K562 (cell line): Measurements from ENCODE around the gene CD40. TPM values are rescaled to one million over a fixed set of nuclear protein-coding genes. Genes with fewer than 3 reads are reported as not detected.

Experiments
- ATAC-seq: fragments of 200-7000 bp; cut with Tn5 transposase; 3 replicates; pipeline ENCODE4 v1.9.1; 2020; ENCODE audit warnings: moderate library complexity
- BruUV-seq: library from RNA; stranded (reverse); fragments of 400-500 nt; replicated peaks from 2 replicates; lab custom pipeline; 2021; lab: Mats Ljungman, UMichigan
- CTCF ChIA-PET: fragments of 300-600 bp; formaldehyde crosslinking; extraction: SDS; loops from one replicate; lab custom pipeline; 2021; ENCODE audit warnings: low intra/inter-chr PET ratio; lab: Yijun Ruan, JAX
- POLR2A ChIA-PET: fragments of 300-600, 350-650 bp; sonication (Branson Sonifier 250); formaldehyde crosslinking; extraction: SDS; loops from one replicate; lab custom pipeline; 2021; ENCODE audit warnings: antibody characterized with exemption, inconsistent platforms; lab: Yijun Ruan, JAX
- DNase-seq, 4 experiments: peaks; one replicate each; pipeline versions ENCODE4 v3.0.0 to v3.0.0-alpha.2; 2011 to 2018; ENCODE audit warnings: low spot score in 3 of 4, mixed read lengths in 3 of 4; ENCODE audit errors: extremely low read depth in 1 of 4
- FAIRE-seq: peaks from 2 replicates; lab custom pipeline; 2011; peaks lifted over from hg19 to GRCh38; lab: Jason Lieb, UNC
- H2AFZ ChIP-seq: 2 replicates; pipeline ENCODE4 v1.6.0; 2011; ENCODE audit warnings: low read depth, low read length, control low read depth, inconsistent platforms
- H3K27ac ChIP-seq: fragments of 200-600 bp; 3 replicates; pipeline ENCODE4 v1.8.0; 2011; ENCODE audit warnings: low read depth, mild to moderate bottlenecking, control low read depth, inconsistent platforms, low read length, moderate library complexity, mixed read lengths; ENCODE audit errors: extremely low read depth
- H3K27me3 ChIP-seq, 2 experiments: fragments of 300-600 bp in 1 of 2; 2 replicates in 1 of 2; 3 replicates in 1 of 2; pipeline versions ENCODE4 v1.6.0 to v1.8.0; 2011; ENCODE audit warnings: inconsistent platforms in 2 of 2, low read length in 2 of 2, mild to moderate bottlenecking in 1 of 2, mixed read lengths in 1 of 2, moderate library complexity in 1 of 2; ENCODE audit not compliant: control insufficient read depth in 2 of 2, insufficient read depth in 2 of 2
- H3K36me3 ChIP-seq: fragments of 300-600 bp; 3 replicates; pipeline ENCODE4 v1.8.0; 2011; ENCODE audit warnings: mild to moderate bottlenecking, low read length, inconsistent platforms; ENCODE audit not compliant: control insufficient read depth, insufficient read depth
- H3K4me1 ChIP-seq, 2 experiments: fragments of 200-600 bp in 1 of 2; replicated peaks in 1 of 2; 2 replicates in 1 of 2; 3 replicates in 1 of 2; pipeline versions ENCODE4 v1.5.1 to v1.8.0; 2011; ENCODE audit warnings: inconsistent platforms in 2 of 2, low read length in 2 of 2, mild to moderate bottlenecking in 1 of 2, mixed read lengths in 1 of 2, moderate library complexity in 1 of 2; ENCODE audit not compliant: control insufficient read depth in 2 of 2, insufficient read depth in 2 of 2
- H3K4me2 ChIP-seq: 2 replicates; pipeline ENCODE4 v1.6.1; 2011; ENCODE audit warnings: low read length, control low read depth, inconsistent platforms, mixed read lengths; ENCODE audit not compliant: insufficient read depth
- H3K4me3 ChIP-seq: fragments of 200-600 bp; sonication (generic), shearing (Covaris generic); 2 replicates; pipeline ENCODE4 v1.5.1; 2016; ENCODE audit warnings: control low read depth, inconsistent platforms
- H3K79me2 ChIP-seq: fragments of 200-600 bp; 3 replicates; pipeline ENCODE4 v1.8.0; 2011; ENCODE audit warnings: low read length, inconsistent platforms; ENCODE audit not compliant: control insufficient read depth, insufficient read depth
- H3K9ac ChIP-seq, 2 experiments: 2 replicates each; pipeline versions ENCODE4 v1.6.0 to v1.6.1; 2011; ENCODE audit warnings: low read depth in 2 of 2, low read length in 2 of 2, control low read depth in 1 of 2, inconsistent platforms in 1 of 2, mild to moderate bottlenecking in 1 of 2, mixed read lengths in 1 of 2; ENCODE audit not compliant: insufficient read depth in 1 of 2
- H3K9me1 ChIP-seq: one replicate; pipeline ENCODE4 v1.6.0; 2011; ENCODE audit warnings: inconsistent platforms, mild to moderate bottlenecking, low read length, moderate library complexity; ENCODE audit not compliant: control insufficient read depth, insufficient read depth
- H3K9me3 ChIP-seq: replicated peaks from 2 replicates; pipeline ENCODE4 v1.5.1; 2011; ENCODE audit warnings: low read depth, low read length, inconsistent platforms; ENCODE audit not compliant: control insufficient read depth, insufficient read depth
- H4K20me1 ChIP-seq: replicated peaks from 2 replicates; pipeline ENCODE4 v1.6.1; 2011; ENCODE audit warnings: low read length, inconsistent platforms, mixed read lengths; ENCODE audit not compliant: control insufficient read depth, insufficient read depth
- BCOR ChIP-seq: fragments of 450-650 bp; IDR thresholded peaks from 2 replicates; pipeline ENCODE4 v1.6.1; 2016
- SETDB1 ChIP-seq: IDR thresholded peaks from one replicate; pipeline ENCODE4 v1.6.1; 2012; ENCODE audit warnings: low read length, control low read depth, inconsistent platforms
- ZNF121 ChIP-seq: sonication (generic); formaldehyde crosslinking; conservative IDR thresholded peaks from 2 replicates; pipeline ENCODE4 v1.8.0; 2022; ENCODE audit warnings: missing genetic modification reagents
- ZNF551 ChIP-seq: fragments of 250-450 bp; sonication (Bioruptor Pico); IDR thresholded peaks from 2 replicates; pipeline ENCODE4 v1.5.0; 2021; ENCODE audit warnings: mild to moderate bottlenecking, moderate library complexity
- WGBS: fragments of 100-300 bp; shearing (Covaris generic); methylation state at CpG from one replicate; pipeline ENCODE4 v1.1.6; 2016; ENCODE audit warnings: low coverage, mixed read lengths; ENCODE audit not compliant: insufficient coverage; ENCODE audit errors: missing lambda C conversion rate; 5-methylcytosine and 5-hydroxymethylcytosine counted together
- in situ Hi-C: fragments of 300-500 bp; cut with MboI; formaldehyde crosslinking; loops from 4 replicates; pipeline ENCODE4 v1.15.0; 2018; ENCODE audit warnings: inconsistent platforms, mixed read lengths
- intact Hi-C: fragments of 100-400 bp; cut with micrococcal nuclease; formaldehyde crosslinking; loops from 2 replicates; pipeline ENCODE4 v1.14.2; 2022
- polyA plus RNA-seq, 8 experiments: library from polyadenylated mRNA; depleted of rRNA in 4 of 8; stranded (reverse) in 5 of 8; unstranded in 3 of 8; fragments of >200 nt; fragmentation: Nextera tagmentation in 2 of 8; fragmentation: Illumina TruSeq in 1 of 8; extraction: Ambion mirVana in 2 of 8; extraction: Trizol in 1 of 8; gene quantifications; 2 replicates each; pipeline versions ENCODE4 v1.2.1 to v1.2.3, GENCODE V29; 2011 to 2014; ENCODE audit warnings: inconsistent platforms in 1 of 8, missing spikeins in 1 of 8
- total RNA-seq, 7 experiments: library from RNA; depleted of rRNA in 6 of 7; stranded (reverse); fragments of >200 nt in 6 of 7; fragmentation: Illumina TruSeq in 2 of 7; extraction: Trizol in 2 of 7; gene quantifications; 2 replicates each; pipeline versions ENCODE4 v1.2.1 to v1.2.3, GENCODE V29; 2011 to 2021; ENCODE audit warnings: low replicate concordance in 1 of 7
- TF ChIP-seq, protein P1 (sequence below): fragments of 450-650 bp; IDR thresholded peaks from 2 replicates; pipeline ENCODE4 v1.7.1; 2018; ENCODE audit warnings: mild to moderate bottlenecking, low read depth; ENCODE audit not compliant: partially characterized antibody
- TF ChIP-seq, protein P2 (sequence below): fragments of 450-650 bp; conservative IDR thresholded peaks from 2 replicates; pipeline ENCODE4 v1.6.1; 2016; ENCODE audit warnings: missing genetic modification characterization, low read depth, mild to moderate bottlenecking, missing compliant biosample characterization, moderate library complexity
- TF ChIP-seq, protein P3 (sequence below): fragments of 250-450 bp; sonication (Bioruptor Pico); IDR thresholded peaks from 2 replicates; pipeline ENCODE4 v1.8.0; 2022; ENCODE audit warnings: moderate library complexity, mild to moderate bottlenecking, inconsistent platforms

CD40 gene
- total and polyA plus RNA-seq, 9 of the 15 experiments (the other 6 are each of a cell fraction or from before 2014, with no cell fraction given) = 0.76 to 3.7 (median 1.6) TPM

DNA sequence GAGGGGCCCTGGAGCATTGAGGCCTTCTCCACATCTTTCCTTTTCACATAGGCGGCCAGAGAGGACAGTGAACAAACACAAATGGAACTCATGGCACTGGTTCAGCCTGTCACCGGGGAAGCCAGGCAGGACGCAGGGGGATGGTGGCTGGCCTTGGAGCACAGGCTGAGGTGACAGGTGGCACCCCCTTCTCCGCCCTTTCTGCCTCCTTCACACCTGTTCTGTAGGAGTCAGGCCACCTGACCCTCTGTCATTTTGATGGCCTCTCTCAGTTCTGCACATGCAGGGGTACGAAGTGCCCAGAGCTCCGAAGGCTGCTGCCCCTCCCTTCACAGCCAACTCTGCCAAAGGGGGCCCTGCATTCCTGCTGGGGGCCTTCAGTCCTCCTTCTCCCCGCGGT, 60.8 kb downstream of the CD40 start:
- no peak overlapping the region for H2AFZ ChIP-seq
- H3K27ac ChIP-seq = no peak overlapping the region
- no peak overlapping the region for H3K9ac ChIP-seq
- peaks cover 14 to 65% of the 10 kb centered on the region in 2 experiments for H3K27me3 ChIP-seq
- ChIA-PET CTCF (no interaction called here), POLR2A (interaction anchor here (0.9 to 1.6 kb wide), 2 partner anchors 11 to 84 kb away, joined by 4 read pairs; no protein-coding TSS in a partner anchor)
- H3K4me1 ChIP-seq = peaks cover 0 to 10% of the 10 kb centered on the region in 2 experiments; a peak in 1 of 5 replicates
- no peaks in the 10 kb centered on the region for H3K9me1 ChIP-seq
- no peak for FAIRE-seq
- TF ChIP-seq ZNF551 (no peak), BCOR (no peak), SETDB1 (no peak), ZNF121 (CRISPR knock-in tag) (no peak)
- TF ChIP-seq, protein P1, sequence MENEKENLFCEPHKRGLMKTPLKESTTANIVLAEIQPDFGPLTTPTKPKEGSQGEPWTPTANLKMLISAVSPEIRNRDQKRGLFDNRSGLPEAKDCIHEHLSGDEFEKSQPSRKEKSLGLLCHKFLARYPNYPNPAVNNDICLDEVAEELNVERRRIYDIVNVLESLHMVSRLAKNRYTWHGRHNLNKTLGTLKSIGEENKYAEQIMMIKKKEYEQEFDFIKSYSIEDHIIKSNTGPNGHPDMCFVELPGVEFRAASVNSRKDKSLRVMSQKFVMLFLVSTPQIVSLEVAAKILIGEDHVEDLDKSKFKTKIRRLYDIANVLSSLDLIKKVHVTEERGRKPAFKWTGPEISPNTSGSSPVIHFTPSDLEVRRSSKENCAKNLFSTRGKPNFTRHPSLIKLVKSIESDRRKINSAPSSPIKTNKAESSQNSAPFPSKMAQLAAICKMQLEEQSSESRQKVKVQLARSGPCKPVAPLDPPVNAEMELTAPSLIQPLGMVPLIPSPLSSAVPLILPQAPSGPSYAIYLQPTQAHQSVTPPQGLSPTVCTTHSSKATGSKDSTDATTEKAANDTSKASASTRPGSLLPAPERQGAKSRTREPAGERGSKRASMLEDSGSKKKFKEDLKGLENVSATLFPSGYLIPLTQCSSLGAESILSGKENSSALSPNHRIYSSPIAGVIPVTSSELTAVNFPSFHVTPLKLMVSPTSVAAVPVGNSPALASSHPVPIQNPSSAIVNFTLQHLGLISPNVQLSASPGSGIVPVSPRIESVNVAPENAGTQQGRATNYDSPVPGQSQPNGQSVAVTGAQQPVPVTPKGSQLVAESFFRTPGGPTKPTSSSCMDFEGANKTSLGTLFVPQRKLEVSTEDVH = no peak
- TF ChIP-seq, protein P2, sequence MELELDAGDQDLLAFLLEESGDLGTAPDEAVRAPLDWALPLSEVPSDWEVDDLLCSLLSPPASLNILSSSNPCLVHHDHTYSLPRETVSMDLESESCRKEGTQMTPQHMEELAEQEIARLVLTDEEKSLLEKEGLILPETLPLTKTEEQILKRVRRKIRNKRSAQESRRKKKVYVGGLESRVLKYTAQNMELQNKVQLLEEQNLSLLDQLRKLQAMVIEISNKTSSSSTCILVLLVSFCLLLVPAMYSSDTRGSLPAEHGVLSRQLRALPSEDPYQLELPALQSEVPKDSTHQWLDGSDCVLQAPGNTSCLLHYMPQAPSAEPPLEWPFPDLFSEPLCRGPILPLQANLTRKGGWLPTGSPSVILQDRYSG = no peak
- TF ChIP-seq, protein P3, sequence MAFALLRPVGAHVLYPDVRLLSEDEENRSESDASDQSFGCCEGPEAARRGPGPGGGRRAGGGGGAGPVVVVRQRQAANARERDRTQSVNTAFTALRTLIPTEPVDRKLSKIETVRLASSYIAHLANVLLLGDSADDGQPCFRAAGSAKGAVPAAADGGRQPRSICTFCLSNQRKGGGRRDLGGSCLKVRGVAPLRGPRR (CRISPR knock-in tag) = no peak
- 0% methylated on average over 7 of the region's 8 CpGs for WGBS
- intact Hi-C loops = no loop called here
- no peak overlapping the region for H3K4me3 ChIP-seq
- in situ Hi-C loops = no loop called here
- H3K4me2 ChIP-seq = no peak overlapping the region
- DNase-seq = no peak
- H3K36me3 ChIP-seq = no peaks in the 10 kb centered on the region
- H3K79me2 ChIP-seq = no peaks in the 10 kb centered on the region
- no peaks in the 10 kb centered on the region for H3K9me3 ChIP-seq
- BruUV-seq = no TSS peak
- H4K20me1 ChIP-seq = peaks cover 13% of the 10 kb centered on the region; the same call in 1 of the 2 replicates
- no peak for ATAC-seq

Other genes with a start within 250 kb of the CD40 start
Only the 7 nearest of the 11 such genes appear.
- gene PLTP, start 206.2 kb upstream of the CD40 start, total RNA-seq (2014; rRNA removed) = 18.6 and 28.2 TPM in 2 replicates
- gene PLTP, start 206.2 kb upstream of the CD40 start, total RNA-seq (2014; rRNA removed; fragmentation: Illumina TruSeq; extraction: Trizol) = 5.5 and 9.1 TPM in 2 replicates
- 16.8 and 17.6 TPM in 2 replicates for gene PLTP, start 206.2 kb upstream of the CD40 start, total RNA-seq (2015; rRNA removed; fragmentation: Illumina TruSeq; extraction: Trizol)
- gene PLTP, start 206.2 kb upstream of the CD40 start, total RNA-seq (2021) = 28.7 and 29.3 TPM in 2 replicates
- gene PLTP, start 206.2 kb upstream of the CD40 start, polyA plus RNA-seq (2011; rRNA removed) = 12.2 and 24.1 TPM in 2 replicates
- 25.8 and 26.5 TPM in 2 replicates for gene PLTP, start 206.2 kb upstream of the CD40 start, polyA plus RNA-seq (2014; fragmentation: Illumina TruSeq; extraction: Trizol)
- 1 to 10 TPM; 2.8 to 6.6 TPM for gene PLTP, start 206.2 kb upstream of the CD40 start, polyA plus RNA-seq (2014; fragmentation: Nextera tagmentation; extraction: Ambion mirVana)
- gene PLTP, start 206.2 kb upstream of the CD40 start, polyA plus RNA-seq (2014; rRNA removed) = 24.5 and 25.6 TPM in 2 replicates
- 9.8 and 12.3 TPM in 2 replicates for gene PCIF1, start 183.6 kb upstream of the CD40 start, total RNA-seq (2014; rRNA removed)
- gene PCIF1, start 183.6 kb upstream of the CD40 start, total RNA-seq (2014; rRNA removed; fragmentation: Illumina TruSeq; extraction: Trizol) = 7.7 and 9.6 TPM in 2 replicates
- 9.7 and 11.3 TPM in 2 replicates for gene PCIF1, start 183.6 kb upstream of the CD40 start, total RNA-seq (2015; rRNA removed; fragmentation: Illumina TruSeq; extraction: Trizol)
- 29.4 and 30.0 TPM in 2 replicates for gene PCIF1, start 183.6 kb upstream of the CD40 start, total RNA-seq (2021)
- gene PCIF1, start 183.6 kb upstream of the CD40 start, polyA plus RNA-seq (2011; rRNA removed) = 11.1 and 15.3 TPM in 2 replicates
- 27.8 and 33.7 TPM in 2 replicates for gene PCIF1, start 183.6 kb upstream of the CD40 start, polyA plus RNA-seq (2014; fragmentation: Illumina TruSeq; extraction: Trizol)
- 10 to 100 TPM in 1 of 2 experiments, 1 to 10 TPM in 1; 5.8 to 12.9 TPM for gene PCIF1, start 183.6 kb upstream of the CD40 start, polyA plus RNA-seq (2014; fragmentation: Nextera tagmentation; extraction: Ambion mirVana)
- gene PCIF1, start 183.6 kb upstream of the CD40 start, polyA plus RNA-seq (2014; rRNA removed) = 18.9 and 20.0 TPM in 2 replicates
- 11.6 and 14.0 TPM in 2 replicates for gene ZNF335, start 146.1 kb upstream of the CD40 start, total RNA-seq (2014; rRNA removed)
- 3.3 and 4.3 TPM in 2 replicates for gene ZNF335, start 146.1 kb upstream of the CD40 start, total RNA-seq (2014; rRNA removed; fragmentation: Illumina TruSeq; extraction: Trizol)
- gene ZNF335, start 146.1 kb upstream of the CD40 start, total RNA-seq (2015; rRNA removed; fragmentation: Illumina TruSeq; extraction: Trizol) = 7.6 and 7.7 TPM in 2 replicates
- gene ZNF335, start 146.1 kb upstream of the CD40 start, total RNA-seq (2021) = 13.8 and 16.0 TPM in 2 replicates
- 4.8 and 9.5 TPM in 2 replicates for gene ZNF335, start 146.1 kb upstream of the CD40 start, polyA plus RNA-seq (2011; rRNA removed)
- gene ZNF335, start 146.1 kb upstream of the CD40 start, polyA plus RNA-seq (2014; fragmentation: Illumina TruSeq; extraction: Trizol) = 9.0 and 12.6 TPM in 2 replicates
- gene ZNF335, start 146.1 kb upstream of the CD40 start, polyA plus RNA-seq (2014; fragmentation: Nextera tagmentation; extraction: Ambion mirVana) = under 1 TPM; 0.39 to 0.50 TPM
- 10.4 and 13.2 TPM in 2 replicates for gene ZNF335, start 146.1 kb upstream of the CD40 start, polyA plus RNA-seq (2014; rRNA removed)
- 0.04 TPM in 1 of 2 replicates, not detected in the other for gene MMP9, start 109.4 kb upstream of the CD40 start, total RNA-seq (2014; rRNA removed)
- gene MMP9, start 109.4 kb upstream of the CD40 start, total RNA-seq (2014; rRNA removed; fragmentation: Illumina TruSeq; extraction: Trizol) = not detected in 2 replicates
- not detected in 2 replicates for gene MMP9, start 109.4 kb upstream of the CD40 start, total RNA-seq (2015; rRNA removed; fragmentation: Illumina TruSeq; extraction: Trizol)
- gene MMP9, start 109.4 kb upstream of the CD40 start, total RNA-seq (2021) = not detected in 2 replicates
- not detected in 2 replicates for gene MMP9, start 109.4 kb upstream of the CD40 start, polyA plus RNA-seq (2011; rRNA removed)
- not detected in 2 replicates for gene MMP9, start 109.4 kb upstream of the CD40 start, polyA plus RNA-seq (2014; fragmentation: Illumina TruSeq; extraction: Trizol)
- not detected for gene MMP9, start 109.4 kb upstream of the CD40 start, polyA plus RNA-seq (2014; fragmentation: Nextera tagmentation; extraction: Ambion mirVana)
- 0.07 TPM in 1 of 2 replicates, not detected in the other for gene MMP9, start 109.4 kb upstream of the CD40 start, polyA plus RNA-seq (2014; rRNA removed)
- 2.2 and 2.4 TPM in 2 replicates for gene SLC12A5, start 89.1 kb upstream of the CD40 start, total RNA-seq (2014; rRNA removed)
- 0.36 and 1.4 TPM in 2 replicates for gene SLC12A5, start 89.1 kb upstream of the CD40 start, total RNA-seq (2014; rRNA removed; fragmentation: Illumina TruSeq; extraction: Trizol)
- 1.2 and 4.1 TPM in 2 replicates for gene SLC12A5, start 89.1 kb upstream of the CD40 start, total RNA-seq (2015; rRNA removed; fragmentation: Illumina TruSeq; extraction: Trizol)
- 5.3 and 6.2 TPM in 2 replicates for gene SLC12A5, start 89.1 kb upstream of the CD40 start, total RNA-seq (2021)
- gene SLC12A5, start 89.1 kb upstream of the CD40 start, polyA plus RNA-seq (2011; rRNA removed) = 1.8 and 3.0 TPM in 2 replicates
- 6.2 and 6.7 TPM in 2 replicates for gene SLC12A5, start 89.1 kb upstream of the CD40 start, polyA plus RNA-seq (2014; fragmentation: Illumina TruSeq; extraction: Trizol)
- gene SLC12A5, start 89.1 kb upstream of the CD40 start, polyA plus RNA-seq (2014; fragmentation: Nextera tagmentation; extraction: Ambion mirVana) = 1 to 10 TPM in 1 of 2 experiments, under 1 TPM in 1; 0.71 to 2.1 TPM
- gene SLC12A5, start 89.1 kb upstream of the CD40 start, polyA plus RNA-seq (2014; rRNA removed) = 7.5 and 8.5 TPM in 2 replicates
- gene NCOA5, start 28.4 kb upstream of the CD40 start, total RNA-seq (2014; rRNA removed) = 13.5 and 19.2 TPM in 2 replicates
- 11.6 and 11.8 TPM in 2 replicates for gene NCOA5, start 28.4 kb upstream of the CD40 start, total RNA-seq (2014; rRNA removed; fragmentation: Illumina TruSeq; extraction: Trizol)
- gene NCOA5, start 28.4 kb upstream of the CD40 start, total RNA-seq (2015; rRNA removed; fragmentation: Illumina TruSeq; extraction: Trizol) = 16.9 and 18.5 TPM in 2 replicates
- gene NCOA5, start 28.4 kb upstream of the CD40 start, total RNA-seq (2021) = 17.9 and 19.4 TPM in 2 replicates
- 13.3 and 13.8 TPM in 2 replicates for gene NCOA5, start 28.4 kb upstream of the CD40 start, polyA plus RNA-seq (2011; rRNA removed)
- gene NCOA5, start 28.4 kb upstream of the CD40 start, polyA plus RNA-seq (2014; fragmentation: Illumina TruSeq; extraction: Trizol) = 19.9 and 22.8 TPM in 2 replicates
- 1 to 10 TPM; 3.9 to 4.3 TPM for gene NCOA5, start 28.4 kb upstream of the CD40 start, polyA plus RNA-seq (2014; fragmentation: Nextera tagmentation; extraction: Ambion mirVana)
- gene NCOA5, start 28.4 kb upstream of the CD40 start, polyA plus RNA-seq (2014; rRNA removed) = 12.9 and 17.8 TPM in 2 replicates
- not detected in 2 replicates for gene CDH22, start 190.2 kb downstream of the CD40 start, total RNA-seq (2014; rRNA removed)
- gene CDH22, start 190.2 kb downstream of the CD40 start, total RNA-seq (2014; rRNA removed; fragmentation: Illumina TruSeq; extraction: Trizol) = not detected in 2 replicates
- gene CDH22, start 190.2 kb downstream of the CD40 start, total RNA-seq (2015; rRNA removed; fragmentation: Illumina TruSeq; extraction: Trizol) = not detected in 2 replicates
- gene CDH22, start 190.2 kb downstream of the CD40 start, total RNA-seq (2021) = 0.07 TPM in 1 of 2 replicates, not detected in the other
- not detected in 2 replicates for gene CDH22, start 190.2 kb downstream of the CD40 start, polyA plus RNA-seq (2011; rRNA removed)
- gene CDH22, start 190.2 kb downstream of the CD40 start, polyA plus RNA-seq (2014; fragmentation: Illumina TruSeq; extraction: Trizol) = not detected in 2 replicates
- gene CDH22, start 190.2 kb downstream of the CD40 start, polyA plus RNA-seq (2014; fragmentation: Nextera tagmentation; extraction: Ambion mirVana) = not detected
- gene CDH22, start 190.2 kb downstream of the CD40 start, polyA plus RNA-seq (2014; rRNA removed) = 0.08 TPM in 1 of 2 replicates, not detected in the other